HuH-7.5 (cell line): ENCODE data around the gene DISC1.

Source experiments
- DNase-seq: peaks from one replicate; pipeline ENCODE4 v3.0.0; 2011; ENCODE audit warnings: low spot score

Gene DISC1

GRCh38 chr1:232046451-232047306, 420.1 kb downstream of the DISC1 start:
- no peak for DNase-seq

- no peak for DNase-seq
These were observed 420.9 kb downstream of the DISC1 start for GRCh38 chr1:232047473-232047872.

- DNase-seq, result no peak
These were observed 421.9 kb downstream of the DISC1 start for GRCh38 chr1:232048481-232048880.

GRCh38 chr1:232049335-232049734, 422.7 kb downstream of the DISC1 start:
- no peak for DNase-seq

GRCh38 chr1:232057217-232057895, 430.8 kb downstream of the DISC1 start:
- DNase-seq, result no peak

- DNase-seq, result no peak
These were observed 431.3 kb downstream of the DISC1 start for GRCh38 chr1:232057896-232058274.

- no peak for DNase-seq
These were observed 433.3 kb downstream of the DISC1 start for GRCh38 chr1:232059726-232060374.

GRCh38 chr1:232062967-232063366, 436.4 kb downstream of the DISC1 start:
- DNase-seq, result no peak

GRCh38 chr1:232066521-232066920, 439.9 kb downstream of the DISC1 start:
- DNase-seq, result no peak

GRCh38 chr1:232074265-232074664, 447.7 kb downstream of the DISC1 start:
- DNase-seq, result no peak

- DNase-seq, result no peak
These were observed 451.2 kb downstream of the DISC1 start for GRCh38 chr1:232077809-232078208.

GRCh38 chr1:232084584-232085223, 458.1 kb downstream of the DISC1 start:
- DNase-seq, result peak; percentile 16

- DNase-seq, result no peak
These were observed 464.2 kb downstream of the DISC1 start for GRCh38 chr1:232090816-232091215.
